Stimulated activated CD4-positive, alpha-beta T cell treated with anti-CD3 and anti-CD28 coated beads, Interleukin-2, amount 100 ng/mL, for 4 hours (primary cell): ENCODE measurements around the gene DDIT3.

Experiments
- DNase-seq: peaks from one replicate; pipeline ENCODE4 v3.0.0-alpha.2; 2020; ENCODE audit warnings: low read depth

DDIT3 gene

GRCh38 chr12:57467915-57468314 lies 52.4 kb downstream of the DDIT3 start:
- no peak for DNase-seq

GRCh38 chr12:57467212-57467874 lies 53.0 kb downstream of the DDIT3 start:
- DNase-seq: no peak
